GM06990 (cell line): Measurements from ENCODE around the gene PFDN6.
A peak's percentile ranks its signal among the peaks of the same experiment; 100 is the strongest.

Source experiments
- DNase-seq: peaks from one replicate; pipeline ENCODE4 v3.0.0-alpha.2; 2011; ENCODE audit not compliant: insufficient read length; ENCODE audit errors: extremely low read depth
- H3K27me3 ChIP-seq: replicated peaks from 2 replicates; pipeline ENCODE4 v1.6.0; 2011; ENCODE audit warnings: low read length; ENCODE audit not compliant: control insufficient read depth, insufficient read depth
- H3K36me3 ChIP-seq: 2 replicates; pipeline ENCODE4 v1.5.1; 2011; ENCODE audit warnings: low read length; ENCODE audit not compliant: control insufficient read depth, insufficient read depth
- H3K4me3 ChIP-seq: replicated peaks from 2 replicates; pipeline ENCODE4 v1.5.1; 2011; ENCODE audit warnings: low read depth, mild to moderate bottlenecking, control low read depth, low read length
- TF ChIP-seq, protein P1 (sequence below): IDR thresholded peaks from 2 replicates; pipeline ENCODE4 v1.5.1; 2011; ENCODE audit warnings: low read length, control low read depth, mild to moderate bottlenecking, inconsistent platforms; ENCODE audit not compliant: insufficient read depth, poor library complexity, severe bottlenecking

PFDN6 gene

DNA sequence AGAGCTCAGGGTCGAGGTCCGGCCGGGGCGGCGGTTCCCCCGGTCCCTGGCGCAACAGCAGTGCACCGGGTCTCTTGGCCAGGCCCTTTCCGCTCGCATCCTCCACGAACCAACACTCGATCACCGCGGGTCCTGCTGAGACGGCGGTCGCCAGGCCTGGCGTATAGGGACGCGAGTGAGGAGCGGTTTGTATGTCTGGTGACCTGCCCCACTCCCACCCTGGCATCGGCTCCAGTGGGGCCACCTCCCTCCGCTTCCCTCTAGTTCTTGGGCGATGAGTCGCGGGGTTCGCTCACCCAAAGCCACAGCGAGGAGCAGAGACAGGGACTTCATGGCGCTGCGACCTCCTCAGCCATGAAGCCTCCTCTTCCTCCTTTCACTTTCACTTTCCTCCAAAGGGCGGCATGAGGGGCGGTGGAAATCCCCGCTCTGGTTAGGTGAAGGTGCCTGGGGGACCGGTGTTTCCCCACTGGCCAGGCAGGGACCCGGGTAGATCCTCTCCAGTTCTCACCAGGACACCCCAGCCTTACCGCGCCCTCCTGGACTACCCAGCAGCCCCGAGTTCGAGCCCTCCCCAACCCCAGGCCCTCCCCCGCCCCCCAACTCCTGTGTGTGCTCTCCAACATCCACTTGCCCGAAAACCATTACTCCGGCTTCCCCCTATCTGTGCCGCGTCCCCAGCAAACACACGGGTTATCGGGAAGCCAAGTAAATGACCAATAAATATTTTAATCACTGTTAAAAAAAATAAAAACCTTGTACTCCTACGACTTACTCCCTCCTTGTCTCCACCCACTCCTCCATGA is 24.5 kb downstream of the PFDN6 start, which contains the start of gene TAPBP:
Gene TAPBP, minus strand, starts transcription at position 370 of the 806 bp plus-strand sequence. Its CDS starts 37 bp downstream, at position 333.
- TF ChIP-seq, protein P1, sequence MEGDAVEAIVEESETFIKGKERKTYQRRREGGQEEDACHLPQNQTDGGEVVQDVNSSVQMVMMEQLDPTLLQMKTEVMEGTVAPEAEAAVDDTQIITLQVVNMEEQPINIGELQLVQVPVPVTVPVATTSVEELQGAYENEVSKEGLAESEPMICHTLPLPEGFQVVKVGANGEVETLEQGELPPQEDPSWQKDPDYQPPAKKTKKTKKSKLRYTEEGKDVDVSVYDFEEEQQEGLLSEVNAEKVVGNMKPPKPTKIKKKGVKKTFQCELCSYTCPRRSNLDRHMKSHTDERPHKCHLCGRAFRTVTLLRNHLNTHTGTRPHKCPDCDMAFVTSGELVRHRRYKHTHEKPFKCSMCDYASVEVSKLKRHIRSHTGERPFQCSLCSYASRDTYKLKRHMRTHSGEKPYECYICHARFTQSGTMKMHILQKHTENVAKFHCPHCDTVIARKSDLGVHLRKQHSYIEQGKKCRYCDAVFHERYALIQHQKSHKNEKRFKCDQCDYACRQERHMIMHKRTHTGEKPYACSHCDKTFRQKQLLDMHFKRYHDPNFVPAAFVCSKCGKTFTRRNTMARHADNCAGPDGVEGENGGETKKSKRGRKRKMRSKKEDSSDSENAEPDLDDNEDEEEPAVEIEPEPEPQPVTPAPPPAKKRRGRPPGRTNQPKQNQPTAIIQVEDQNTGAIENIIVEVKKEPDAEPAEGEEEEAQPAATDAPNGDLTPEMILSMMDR: no peak
- no peaks in the 10 kb centered on the region for H3K27me3 ChIP-seq
- peak within 1 kb of the TSS; percentile 92 for H3K4me3 ChIP-seq
- peaks cover 4% of the 10 kb centered on the region for H3K36me3 ChIP-seq
- DNase-seq: peak; percentile 87

DNA sequence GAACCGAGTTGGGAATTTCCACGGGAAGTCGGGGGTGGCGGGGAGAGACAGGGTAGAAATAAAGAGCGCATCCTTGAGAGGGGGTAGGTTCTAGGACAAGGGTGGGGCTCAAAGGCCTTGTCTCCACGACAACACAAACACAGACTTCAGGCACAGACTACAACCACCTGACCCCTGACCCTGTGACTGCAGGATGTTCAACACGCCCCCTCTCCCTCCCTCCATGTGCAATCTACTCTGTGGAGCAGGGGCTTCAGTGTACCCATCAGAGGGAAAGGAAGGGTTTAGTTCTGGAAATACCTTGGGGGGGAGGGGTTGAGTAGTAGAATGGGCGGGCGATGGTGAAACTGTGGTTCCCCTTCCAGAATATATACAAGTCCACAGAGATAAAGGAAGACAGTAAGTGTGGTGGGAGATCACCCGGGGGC is 25.1 kb downstream of the PFDN6 start:
- Histone ChIP-seq H3K36me3 (peaks cover 10% of the 10 kb centered on the region), H3K27me3 (no peaks in the 10 kb centered on the region), H3K4me3 (peak overlapping the region; percentile 92)
- DNase-seq: peak; percentile 57
- TF ChIP-seq, protein P1: no peak

DNA sequence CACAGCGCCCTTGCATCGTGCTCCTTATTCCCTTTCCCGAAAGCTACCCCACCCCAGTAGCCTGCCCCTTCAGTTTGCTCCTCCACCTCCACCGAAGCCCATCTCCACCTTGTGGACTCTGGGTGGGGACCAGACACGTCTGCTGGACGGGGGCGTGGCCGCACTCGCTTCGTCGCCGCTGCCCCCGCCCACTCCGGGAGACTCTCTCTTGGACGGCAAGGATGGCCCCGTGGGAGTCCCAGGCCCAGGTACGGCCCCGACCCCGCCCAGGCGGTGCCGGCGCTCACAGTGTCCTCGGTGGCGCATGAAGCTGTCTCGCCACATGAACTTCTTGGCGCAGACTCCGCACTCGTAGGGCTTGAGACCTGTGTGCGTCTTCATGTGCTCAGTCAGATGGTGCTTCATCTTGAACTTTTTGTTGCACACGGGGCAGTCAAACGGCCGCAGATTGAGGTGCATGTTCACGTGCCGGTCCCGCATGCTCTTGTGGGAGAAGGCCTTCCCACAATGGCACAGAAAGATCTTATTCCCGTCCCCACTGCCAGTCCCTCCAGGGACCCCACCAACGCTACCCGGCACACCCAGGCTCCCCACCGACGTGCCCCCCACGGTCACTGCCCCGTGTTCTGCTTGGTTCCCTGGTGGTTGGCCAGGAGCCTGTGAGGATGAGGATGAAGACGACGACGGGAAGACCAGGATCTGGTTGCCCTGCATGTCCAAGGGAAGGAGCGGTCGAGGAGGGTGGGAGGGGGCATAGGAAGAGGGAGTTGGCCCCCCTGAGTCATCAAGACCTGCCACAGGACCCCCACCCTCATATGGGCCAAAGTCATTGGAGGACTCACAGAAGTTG is 25.8 kb downstream of the PFDN6 start:
- DNase-seq: peak; percentile 71
- TF ChIP-seq, protein P1: no peak
- peak overlapping the region; percentile 92 for H3K4me3 ChIP-seq
- peaks cover 16% of the 10 kb centered on the region for H3K36me3 ChIP-seq
- no peaks in the 10 kb centered on the region for H3K27me3 ChIP-seq

DNA sequence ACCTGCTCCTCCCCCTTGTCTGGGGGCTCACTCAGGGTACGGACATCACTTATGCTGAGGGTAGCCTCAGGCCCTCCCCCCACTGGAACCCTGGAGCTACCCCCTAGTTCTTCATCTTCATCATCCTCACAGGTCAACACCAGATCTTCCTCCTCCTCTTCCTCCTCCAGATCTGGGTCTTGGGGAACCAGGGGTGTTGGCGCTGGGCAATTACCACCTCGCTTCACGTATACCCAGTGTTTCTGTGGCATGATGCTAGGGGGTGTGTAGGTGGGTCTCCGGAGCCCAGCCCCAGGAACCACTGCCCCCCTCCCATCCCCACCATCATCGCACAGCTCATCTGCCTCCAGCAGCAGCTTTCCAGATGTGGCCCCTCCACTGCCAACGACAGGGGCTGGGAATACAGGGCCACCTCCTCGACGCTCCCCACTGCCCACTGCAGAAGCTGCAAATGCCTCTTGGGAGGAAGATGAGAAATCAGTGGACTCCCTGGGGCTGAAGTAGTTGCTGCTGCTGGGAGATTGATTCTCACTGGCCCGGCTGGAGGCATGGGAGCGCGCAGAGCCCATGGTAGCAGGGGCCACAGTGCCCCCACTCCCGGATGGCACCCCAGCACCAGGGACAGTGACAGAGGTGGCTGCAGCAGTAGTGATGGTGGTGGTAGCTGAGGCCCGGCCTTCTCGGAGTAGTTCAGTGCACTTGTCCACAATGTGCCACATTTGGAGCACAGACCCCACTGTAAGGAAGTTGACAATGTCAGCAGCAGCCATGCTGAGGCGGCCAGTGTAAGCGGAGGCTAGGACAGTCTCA is 26.6 kb downstream of the PFDN6 start:
- TF ChIP-seq, protein P1: no peak
- Histone ChIP-seq H3K4me3 (no peak overlapping the region), H3K36me3 (peaks cover 24% of the 10 kb centered on the region), H3K27me3 (no peaks in the 10 kb centered on the region)
- no peak for DNase-seq

DNA sequence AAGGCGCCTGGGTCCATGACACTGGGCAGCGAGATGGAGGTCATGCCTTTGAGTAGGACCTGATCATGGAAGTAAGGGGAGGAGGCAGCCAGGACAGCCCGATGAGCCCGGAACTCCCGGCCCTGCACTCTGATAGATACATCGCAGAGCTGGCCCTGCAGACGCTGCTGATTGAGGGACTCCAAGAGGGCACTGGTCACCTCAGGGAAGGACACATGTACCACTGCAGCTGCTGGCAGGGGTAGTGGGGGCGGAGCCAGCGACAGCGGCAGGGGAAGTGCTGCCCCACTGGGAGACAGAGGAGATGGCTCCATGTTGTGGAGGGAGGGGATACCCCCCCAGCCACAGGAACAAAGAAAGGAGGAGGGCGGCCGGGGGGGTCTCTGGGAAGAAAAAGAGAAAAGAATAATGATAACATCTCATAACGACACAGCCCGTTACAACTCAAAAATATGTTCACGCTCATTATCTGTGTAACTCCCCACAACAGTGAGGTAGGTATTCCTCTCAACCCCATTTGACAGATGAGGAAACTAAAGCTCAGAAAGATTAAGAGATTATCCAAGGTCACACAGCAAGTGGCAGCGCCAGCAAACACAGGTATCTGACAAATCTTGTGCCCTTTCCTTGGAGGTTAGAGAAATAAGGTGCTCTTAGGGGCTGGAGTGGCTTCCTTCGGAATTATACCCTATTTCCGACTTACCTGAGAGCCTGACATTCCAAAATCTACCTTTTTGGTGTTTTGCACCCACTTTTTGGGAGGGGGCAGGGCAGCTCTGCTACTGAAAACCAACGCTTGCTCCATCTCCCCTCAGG is 27.4 kb downstream of the PFDN6 start:
- peaks cover 25% of the 10 kb centered on the region for H3K36me3 ChIP-seq

More for the DNA sequence above, 27.4 kb downstream of the PFDN6 start:
- TF ChIP-seq, protein P1: no peak
- H3K27me3 ChIP-seq: no peaks in the 10 kb centered on the region
- H3K4me3 ChIP-seq: peak overlapping the region; percentile 73
- no peak for DNase-seq
